ENCODE measurements around the gene TM4SF1.

TM4SF1 gene

GRCh38 chr3:149377408-149378364, at the start of gene TM4SF1:
Gene TM4SF1 (minus strand): TSS chr3:149377649. CDS start chr3:149377547, 102 bp downstream.
- in situ Hi-C loops (cut with MboI; ENCODE audit: low sequenced_read_pairs) = loop anchor here (25.0 kb wide), 1 partner anchor 110 kb away; no protein-coding TSS in a partner anchor

GRCh38 chr3:149426325-149426724, 48.9 kb upstream of the TM4SF1 start:
- in situ Hi-C loops (cut with MboI; ENCODE audit: low sequenced_read_pairs) = no loop called here

GRCh38 chr3:149424918-149425317, 47.5 kb upstream of the TM4SF1 start:
- in situ Hi-C loops (cut with MboI; ENCODE audit: low sequenced_read_pairs) = no loop called here

GRCh38 chr3:149421764-149422163, 44.3 kb upstream of the TM4SF1 start:
- in situ Hi-C loops (cut with MboI; ENCODE audit: low sequenced_read_pairs) = no loop called here

GRCh38 chr3:149419816-149420215, 42.4 kb upstream of the TM4SF1 start:
- in situ Hi-C loops (cut with MboI; ENCODE audit: low sequenced_read_pairs) = no loop called here

- in situ Hi-C loops (cut with MboI; ENCODE audit: low sequenced_read_pairs) = no loop called here
Measured at GRCh38 chr3:149417727-149418126, 40.3 kb upstream of the TM4SF1 start.

GRCh38 chr3:149417174-149417573, 39.7 kb upstream of the TM4SF1 start:
- in situ Hi-C loops (cut with MboI; ENCODE audit: low sequenced_read_pairs) = no loop called here

- in situ Hi-C loops (cut with MboI; ENCODE audit: low sequenced_read_pairs) = no loop called here
Measured at GRCh38 chr3:149415484-149415883, 38.0 kb upstream of the TM4SF1 start.

GRCh38 chr3:149414557-149415231, 37.2 kb upstream of the TM4SF1 start:
- in situ Hi-C loops (cut with MboI; ENCODE audit: low sequenced_read_pairs) = no loop called here

GRCh38 chr3:149411583-149411982, 34.1 kb upstream of the TM4SF1 start:
- in situ Hi-C loops (cut with MboI; ENCODE audit: low sequenced_read_pairs) = no loop called here

- in situ Hi-C loops (cut with MboI; ENCODE audit: low sequenced_read_pairs) = no loop called here
Measured at GRCh38 chr3:149409351-149409750, 31.9 kb upstream of the TM4SF1 start.

- in situ Hi-C loops (cut with MboI; ENCODE audit: low sequenced_read_pairs) = no loop called here
Measured at GRCh38 chr3:149407898-149408297, 30.4 kb upstream of the TM4SF1 start.

GRCh38 chr3:149406244-149406752, 28.8 kb upstream of the TM4SF1 start:
- in situ Hi-C loops (cut with MboI; ENCODE audit: low sequenced_read_pairs) = no loop called here

- in situ Hi-C loops (cut with MboI; ENCODE audit: low sequenced_read_pairs) = no loop called here
Measured at GRCh38 chr3:149403443-149403842, 26.0 kb upstream of the TM4SF1 start.

GRCh38 chr3:149402481-149402880, 25.0 kb upstream of the TM4SF1 start:
- in situ Hi-C loops (cut with MboI; ENCODE audit: low sequenced_read_pairs) = no loop called here

- in situ Hi-C loops (cut with MboI; ENCODE audit: low sequenced_read_pairs) = no loop called here
Measured at GRCh38 chr3:149401926-149402310, 24.5 kb upstream of the TM4SF1 start.

- in situ Hi-C loops (cut with MboI; ENCODE audit: low sequenced_read_pairs) = no loop called here
Measured at GRCh38 chr3:149401212-149401925, 23.9 kb upstream of the TM4SF1 start.

GRCh38 chr3:149400645-149401044, 23.2 kb upstream of the TM4SF1 start:
- in situ Hi-C loops (cut with MboI; ENCODE audit: low sequenced_read_pairs) = no loop called here

GRCh38 chr3:149398296-149398695, 20.8 kb upstream of the TM4SF1 start:
- in situ Hi-C loops (cut with MboI; ENCODE audit: low sequenced_read_pairs) = loop anchor here (25.0 kb wide), 1 partner anchor 89 kb away; no protein-coding TSS in a partner anchor

GRCh38 chr3:149397528-149397927, 20.1 kb upstream of the TM4SF1 start:
- in situ Hi-C loops (cut with MboI; ENCODE audit: low sequenced_read_pairs) = loop anchor here (25.0 kb wide), 1 partner anchor 90 kb away; no protein-coding TSS in a partner anchor

- in situ Hi-C loops (cut with MboI; ENCODE audit: low sequenced_read_pairs) = loop anchor here (25.0 kb wide), 1 partner anchor 91 kb away; no protein-coding TSS in a partner anchor
Measured at GRCh38 chr3:149396476-149396875, 19.0 kb upstream of the TM4SF1 start.
